T47D (cell line): Measurements from ENCODE around the gene BEST2.

Experiments
- DNase-seq, 2 experiments: peaks; one replicate each; pipeline versions ENCODE4 v3.0.0 to v3.0.0-alpha.2; 2011 to 2012; ENCODE audit warnings: low read depth in 1 of 2, low spot score in 1 of 2
- JUND ChIP-seq: IDR thresholded peaks from 2 replicates; pipeline ENCODE4 v1.6.1; 2012; ENCODE audit warnings: low read depth
- in situ Hi-C: cut with HindIII; loops from 2 replicates; pipeline ENCODE4 v1.10.0; 2016; ENCODE audit warnings: low sequenced_read_pairs, low pct_unique_long_range_greater_than_20kb

BEST2 gene

DNA sequence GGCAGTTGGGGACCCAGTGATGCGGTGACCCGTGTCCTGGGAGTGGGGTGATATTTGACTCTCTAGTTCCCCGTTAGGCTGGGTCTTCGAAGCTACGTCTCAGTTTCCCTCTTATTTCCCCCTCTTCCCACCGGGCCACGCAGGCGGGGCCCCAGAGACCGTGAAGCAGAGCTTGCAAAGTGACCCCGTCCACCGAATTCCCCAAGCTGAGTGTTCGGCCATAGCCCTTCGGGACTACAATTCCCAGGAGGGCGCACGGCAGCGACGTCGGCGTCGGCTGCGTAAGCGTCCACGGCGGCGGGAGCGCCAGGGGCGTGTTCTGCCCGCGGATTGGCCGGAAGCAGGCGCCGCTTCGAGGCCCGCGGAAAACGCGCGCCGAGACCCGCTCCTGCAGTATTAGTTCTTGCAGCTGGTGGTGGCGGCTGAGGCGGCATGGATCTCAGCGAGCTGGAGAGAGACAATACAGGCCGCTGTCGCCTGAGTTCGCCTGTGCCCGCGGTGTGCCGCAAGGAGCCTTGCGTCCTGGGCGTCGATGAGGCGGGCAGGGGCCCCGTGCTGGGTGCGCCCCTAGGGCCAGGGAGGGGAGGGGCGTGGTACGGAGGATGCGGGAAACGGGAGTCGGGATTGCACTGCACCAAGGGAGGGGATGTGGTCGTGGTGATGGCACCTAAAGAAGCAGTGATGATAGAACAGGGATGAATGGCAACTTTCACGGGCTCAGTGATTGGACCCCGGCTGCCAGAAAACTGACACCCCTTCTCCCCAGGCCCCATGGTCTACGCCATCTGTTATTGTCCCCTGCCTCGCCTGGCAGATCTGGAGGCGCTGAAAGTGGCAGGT, 54.9 kb downstream of the BEST2 start, which contains the start of gene RNASEH2A:
Gene RNASEH2A (plus strand): TSS at position 343 of the 840 bp plus-strand sequence. CDS start 90 bp downstream, at position 433.
- no peak for TF ChIP-seq JUND
- DNase-seq, result peak; percentile 83 to 88
- in situ Hi-C loops, result no loop called here
